ENCODE measurements around the gene POLR1A. TPM values are rescaled to one million over a fixed set of nuclear protein-coding genes. Genes with fewer than 3 reads are reported as not detected.

POLR1A gene
- total RNA-seq, 2 experiments from 2014 or later: 13.1 to 13.4 TPM

- no peaks in the 10 kb centered on the region for H3K4me1 ChIP-seq (ENCODE audit: insufficient read depth, low read length)
- no peak overlapping the region for H3K4me3 Mint-ChIP-seq
- no peak overlapping the region for H3K27ac Mint-ChIP-seq
- intact Hi-C loops (cut with DNase I, micrococcal nuclease): no loop called here
- no peaks in the 10 kb centered on the region for H3K27me3 ChIP-seq (ENCODE audit: control insufficient read depth in 1 of 2, insufficient read depth in 2 of 2, low read length in 2 of 2)
- H3K36me3 ChIP-seq (ENCODE audit: insufficient read depth, low read length): peaks cover 52% of the 10 kb centered on the region
- peaks cover 85% of the 10 kb centered on the region for H3K36me3 Mint-ChIP-seq (ENCODE audit: low read depth)
- no peaks in the 10 kb centered on the region for H3K27me3 Mint-ChIP-seq
- no peak for TF ChIP-seq CTCF (IDR thresholded peaks at IDR 0.05)
- H3K9me3 Mint-ChIP-seq: no peaks in the 10 kb centered on the region
- no peak for ATAC-seq (ENCODE audit: poor library complexity)
- no peaks in the 10 kb centered on the region for H3K9me3 ChIP-seq (ENCODE audit: control insufficient read depth in 1 of 2, insufficient read depth in 1 of 2, low read length in 2 of 2)
- no peaks in the 10 kb centered on the region for H3K4me1 Mint-ChIP-seq (ENCODE audit: low read depth)
- DNase-seq: no peak
- ChIA-PET POLR2A (no interaction called here), CTCF (no interaction called here)
- no peak overlapping the region for H3K4me3 ChIP-seq (ENCODE audit: low read length)
- H3K27ac ChIP-seq (ENCODE audit: low read depth in 1 of 2, low read length in 2 of 2): no peak overlapping the region
Observed at GRCh38 chr2:86052676-86053075, 53.0 kb downstream of the POLR1A start.

GRCh38 chr2:86052265-86052664, 53.4 kb downstream of the POLR1A start:
- TF ChIP-seq CTCF (IDR thresholded peaks at IDR 0.05): no peak
- Mint-ChIP-seq H3K27ac (no peak overlapping the region), H3K36me3 (ENCODE audit: low read depth) (peaks cover 85% of the 10 kb centered on the region), H3K27me3 (no peaks in the 10 kb centered on the region), H3K9me3 (no peaks in the 10 kb centered on the region), H3K4me3 (no peak overlapping the region), H3K4me1 (ENCODE audit: low read depth) (no peaks in the 10 kb centered on the region)
- ChIA-PET CTCF (interaction anchor here (1.4 kb wide), 1 partner anchor 225 kb away, joined by 3 read pairs; no protein-coding TSS in a partner anchor), POLR2A (no interaction called here)
- Histone ChIP-seq H3K27ac (ENCODE audit: low read depth in 1 of 2, low read length in 2 of 2) (no peak overlapping the region), H3K27me3 (ENCODE audit: control insufficient read depth in 1 of 2, insufficient read depth in 2 of 2, low read length in 2 of 2) (no peaks in the 10 kb centered on the region), H3K4me3 (ENCODE audit: low read length) (no peak overlapping the region), H3K9me3 (ENCODE audit: control insufficient read depth in 1 of 2, insufficient read depth in 1 of 2, low read length in 2 of 2) (no peaks in the 10 kb centered on the region), H3K4me1 (ENCODE audit: insufficient read depth, low read length) (no peaks in the 10 kb centered on the region), H3K36me3 (ENCODE audit: insufficient read depth, low read length) (peaks cover 56% of the 10 kb centered on the region)
- DNase-seq: no peak
- no peak for ATAC-seq (ENCODE audit: poor library complexity)
- intact Hi-C loops (cut with DNase I, micrococcal nuclease): no loop called here

DNA sequence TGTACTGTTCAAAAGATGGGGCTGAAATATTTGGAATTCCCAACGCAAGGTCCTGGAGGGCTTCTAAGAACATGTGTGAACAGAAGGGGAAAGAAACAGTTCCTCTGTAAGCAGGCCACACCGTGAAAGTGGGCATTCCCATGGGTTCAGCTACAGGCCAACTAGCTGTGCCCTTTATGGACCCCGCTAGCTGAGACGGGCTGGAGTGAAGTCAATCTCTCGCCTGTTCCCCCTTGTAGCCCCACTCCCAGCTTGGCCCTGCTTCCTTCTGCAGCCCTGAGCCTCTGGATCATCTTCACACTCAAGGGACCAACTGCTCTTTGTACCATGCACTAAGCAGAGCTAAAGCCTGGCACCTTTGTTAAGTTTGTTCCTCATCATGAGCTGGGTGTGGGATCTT, 55.4 kb downstream of the POLR1A start:
- Mint-ChIP-seq H3K27ac (no peak overlapping the region), H3K36me3 (ENCODE audit: low read depth) (peaks cover 82% of the 10 kb centered on the region), H3K4me3 (no peak overlapping the region), H3K4me1 (ENCODE audit: low read depth) (no peaks in the 10 kb centered on the region), H3K9me3 (no peaks in the 10 kb centered on the region), H3K27me3 (no peaks in the 10 kb centered on the region)
- Histone ChIP-seq H3K4me3 (ENCODE audit: low read length) (no peak overlapping the region), H3K27ac (ENCODE audit: low read depth in 1 of 2, low read length in 2 of 2) (no peak overlapping the region), H3K9me3 (ENCODE audit: control insufficient read depth in 1 of 2, insufficient read depth in 1 of 2, low read length in 2 of 2) (no peaks in the 10 kb centered on the region), H3K36me3 (ENCODE audit: insufficient read depth, low read length) (peaks cover 64% of the 10 kb centered on the region), H3K27me3 (ENCODE audit: control insufficient read depth in 1 of 2, insufficient read depth in 2 of 2, low read length in 2 of 2) (no peaks in the 10 kb centered on the region), H3K4me1 (ENCODE audit: insufficient read depth, low read length) (no peaks in the 10 kb centered on the region)
- ATAC-seq (ENCODE audit: poor library complexity) (no peak), DNase-seq (no peak)
- POLR2A ChIA-PET: no interaction called here
- no peak for TF ChIP-seq CTCF (IDR thresholded peaks at IDR 0.05)
- CTCF ChIA-PET: no interaction called here
- intact Hi-C loops (cut with DNase I, micrococcal nuclease): no loop called here

All from CD4-positive, alpha-beta T cell (primary cell).